Spinal cord (tissue), 10 donors: ENCODE measurements around the gene BTG3. TPM values are rescaled to one million over a fixed set of nuclear protein-coding genes. Genes with fewer than 3 reads are reported as not detected.

Source experiments
- DNase-seq, 6 donors: peaks; one replicate each; pipeline versions ENCODE4 v3.0.0 to v3.0.0-alpha.2; 2013 to 2015; ENCODE audit warnings: low spot score in 6 of 6, low read depth in 4 of 6
- H3K27ac ChIP-seq: one replicate; pipeline ENCODE4 v1.5.1; 2013; ENCODE audit warnings: low read depth, low read length, control low read depth
- H3K27me3 ChIP-seq: one replicate; pipeline ENCODE4 v1.6.1; 2013; ENCODE audit warnings: low read length; ENCODE audit not compliant: control insufficient read depth, insufficient read depth
- H3K36me3 ChIP-seq: one replicate; pipeline ENCODE4 v1.6.1; 2013; ENCODE audit warnings: low read length; ENCODE audit not compliant: control insufficient read depth, insufficient read depth
- H3K4me1 ChIP-seq: one replicate; pipeline ENCODE4 v1.6.1; 2013; ENCODE audit warnings: low read length; ENCODE audit not compliant: control insufficient read depth, insufficient read depth
- H3K4me3 ChIP-seq: one replicate; pipeline ENCODE4 v1.5.1; 2013; ENCODE audit warnings: low read depth, low read length, control low read depth
- H3K9me3 ChIP-seq: one replicate; pipeline ENCODE4 v1.6.1; 2013; ENCODE audit warnings: low read length; ENCODE audit not compliant: control insufficient read depth, insufficient read depth
- WGBS: methylation state at CpG from one replicate; pipeline ENCODE4 v1.1.5; 2013; ENCODE audit warnings: missing lambda C conversion rate; ENCODE audit not compliant: insufficient coverage; 5-methylcytosine and 5-hydroxymethylcytosine counted together
- polyA plus RNA-seq, 2 donors: library from polyadenylated mRNA; unstranded; fragments of 120-200 nt; gene quantifications; one replicate each; pipeline ENCODE4 v1.2.1, GENCODE V29; 2013; ENCODE audit not compliant: insufficient read length in 2 of 2
- small RNA-seq: library from RNA; depleted of rRNA; stranded (forward); fragments of <200 nt; gene quantifications from one replicate; pipeline ENCODE3, GENCODE V24; 2014; ENCODE audit warnings: low replicate concordance
- total RNA-seq, 2 donors: library from RNA; depleted of rRNA in 1 of 2; stranded (reverse); fragments of 120-200 nt in 1 of 2; fragments of >200 nt in 1 of 2; gene quantifications; one replicate each; pipeline versions ENCODE4 v1.2.3 to v1.2.4, GENCODE V29; 2013 to 2014
- donor health status: healthy.

BTG3 gene
- total and polyA plus RNA-seq, 4 donors: 32.0 to 40.8 (median 36.0) TPM

GRCh38 chr21:17548262-17548661 is 64.4 kb downstream of the BTG3 start:
- no peak overlapping the region for H3K4me3 ChIP-seq
- WGBS: 97% methylated on average over 6 of the region's 7 CpGs
- no peaks in the 10 kb centered on the region for H3K27me3 ChIP-seq
- DNase-seq: no peak
- no peaks in the 10 kb centered on the region for H3K9me3 ChIP-seq
- no peaks in the 10 kb centered on the region for H3K4me1 ChIP-seq
- H3K36me3 ChIP-seq: peaks cover 4% of the 10 kb centered on the region
- H3K27ac ChIP-seq: no peak overlapping the region

- H3K27ac ChIP-seq: no peak overlapping the region
- H3K27me3 ChIP-seq: no peaks in the 10 kb centered on the region
- H3K4me1 ChIP-seq: no peaks in the 10 kb centered on the region
- DNase-seq: no peak
- no CpG with 5 or more reads among the region's 1 CpG for WGBS
- peaks cover 4% of the 10 kb centered on the region for H3K36me3 ChIP-seq
- H3K9me3 ChIP-seq: no peaks in the 10 kb centered on the region
- no peak overlapping the region for H3K4me3 ChIP-seq
Measured at GRCh38 chr21:17545007-17545406, 67.7 kb downstream of the BTG3 start.

Small RNA genes lying within 50 kb of the gene (small RNA-seq; reads per million reads assigned to genes)
- not detected for gene RF00019

Other genes with a start within 250 kb of the BTG3 start
- gene CXADR, start 99.9 kb downstream of the BTG3 start, total RNA-seq: 10 to 100 TPM; 81.1 to 89.1 TPM
- gene CXADR, start 99.9 kb downstream of the BTG3 start, polyA plus RNA-seq: 10 to 100 TPM; 55.7 to 60.2 TPM
- 10 to 100 TPM; 15.4 to 21.7 TPM for gene C21orf91, start 206.5 kb upstream of the BTG3 start, total RNA-seq
- 10 to 100 TPM in 1 of 2 donors, 1 to 10 TPM in 1; 8.6 to 13.1 TPM for gene C21orf91, start 206.5 kb upstream of the BTG3 start, polyA plus RNA-seq